DOHH2 (cell line): ENCODE data around the gene KCNQ1.

ENCODE experiments used
- H3F3A ChIP-seq: fragments of 200-600 bp; sonication (generic), shearing (Covaris generic); 2 replicates; pipeline ENCODE4 v1.6.0; 2016; ENCODE audit warnings: antibody characterized with exemption, mild to moderate bottlenecking; ENCODE audit not compliant: control insufficient read depth, insufficient read depth
- H3K27ac ChIP-seq: fragments of 200-600 bp; sonication (generic); 2 replicates; pipeline ENCODE4 v1.5.1; 2014; ENCODE audit warnings: low read depth, mild to moderate bottlenecking, low read length, moderate library complexity
- H3K27me3 ChIP-seq: fragments of 200-600 bp; sonication (generic); 2 replicates; pipeline ENCODE4 v1.6.1; 2014; ENCODE audit warnings: mild to moderate bottlenecking, low read length, mixed read lengths; ENCODE audit not compliant: control insufficient read depth
- H3K36me3 ChIP-seq: fragments of 200-600 bp; sonication (generic); 2 replicates; pipeline ENCODE4 v1.6.1; 2014; ENCODE audit warnings: mild to moderate bottlenecking, low read length, moderate library complexity, mixed read lengths; ENCODE audit not compliant: control insufficient read depth
- H3K4me1 ChIP-seq: fragments of 200-600 bp; sonication (generic); 2 replicates; pipeline ENCODE4 v1.6.1; 2014; ENCODE audit warnings: mild to moderate bottlenecking, low read length, mixed read lengths; ENCODE audit not compliant: control insufficient read depth
- H3K4me2 ChIP-seq: fragments of 200-600 bp; sonication (generic); 2 replicates; pipeline ENCODE4 v1.6.0; 2014; ENCODE audit warnings: mild to moderate bottlenecking, low read length, moderate library complexity
- H3K4me3 ChIP-seq: fragments of 200-600 bp; sonication (generic); 2 replicates; pipeline ENCODE4 v1.5.1; 2014; ENCODE audit warnings: mild to moderate bottlenecking, low read length, mixed read lengths
- H3K79me2 ChIP-seq: fragments of 200-600 bp; sonication (generic); 2 replicates; pipeline ENCODE4 v1.6.1; 2014; ENCODE audit warnings: mild to moderate bottlenecking, low read length, mixed read lengths; ENCODE audit not compliant: control insufficient read depth
- H3K9me2 ChIP-seq: fragments of 200-600 bp; sonication (generic); replicated peaks from 2 replicates; pipeline ENCODE4 v1.6.1; 2014; ENCODE audit warnings: mild to moderate bottlenecking, low read length, mixed read lengths; ENCODE audit not compliant: control insufficient read depth
- H3K9me3 ChIP-seq: fragments of 200-600 bp; sonication (generic); 2 replicates; pipeline ENCODE4 v1.6.1; 2014; ENCODE audit warnings: antibody characterized with exemption, low read length, mixed read lengths; ENCODE audit not compliant: control insufficient read depth, insufficient read depth
- H4K20me1 ChIP-seq: fragments of 200-600 bp; sonication (generic); 2 replicates; pipeline ENCODE4 v1.6.0; 2014; ENCODE audit warnings: low read depth, mild to moderate bottlenecking, antibody characterized with exemption, low read length, moderate library complexity; ENCODE audit not compliant: control insufficient read depth, insufficient read depth
- CTCF ChIP-seq: fragments of 200-600 bp; sonication (generic); IDR thresholded peaks from one replicate; pipeline ENCODE4 v1.5.1; 2014; ENCODE audit warnings: antibody characterized with exemption, mild to moderate bottlenecking, low read depth, low read length; ENCODE audit not compliant: poor library complexity, severe bottlenecking
- EZH2phosphoT487 ChIP-seq: fragments of 200-600 bp; sonication (generic); IDR thresholded peaks from 2 replicates; pipeline ENCODE4 v1.6.1; 2017; ENCODE audit warnings: borderline replicate concordance, mild to moderate bottlenecking, antibody characterized with exemption, low read length, moderate library complexity, mixed read lengths

The KCNQ1 gene

GRCh38 chr11:2462986-2463765 lies 18.4 kb downstream of the KCNQ1 start:
- Histone ChIP-seq H3F3A (no peaks in the 10 kb centered on the region), H4K20me1 (no peaks in the 10 kb centered on the region), H3K9me3 (no peaks in the 10 kb centered on the region), H3K36me3 (no peaks in the 10 kb centered on the region), H3K79me2 (no peaks in the 10 kb centered on the region), H3K9me2 (no peaks in the 10 kb centered on the region), H3K4me1 (no peaks in the 10 kb centered on the region), H3K27ac (no peak overlapping the region), H3K27me3 (no peaks in the 10 kb centered on the region), H3K4me2 (no peak overlapping the region), H3K4me3 (no peak overlapping the region)
- TF ChIP-seq CTCF (no peak), EZH2phosphoT487 (no peak)

GRCh38 chr11:2463766-2464277 lies 19.0 kb downstream of the KCNQ1 start:
- no peak overlapping the region for H3K4me3 ChIP-seq
- H3K9me2 ChIP-seq, result no peaks in the 10 kb centered on the region
- no peaks in the 10 kb centered on the region for H3K36me3 ChIP-seq
- no peaks in the 10 kb centered on the region for H4K20me1 ChIP-seq
- H3F3A ChIP-seq, result no peaks in the 10 kb centered on the region
- no peaks in the 10 kb centered on the region for H3K79me2 ChIP-seq
- H3K4me1 ChIP-seq, result no peaks in the 10 kb centered on the region
- no peaks in the 10 kb centered on the region for H3K27me3 ChIP-seq
- H3K4me2 ChIP-seq, result no peak overlapping the region
- no peak overlapping the region for H3K27ac ChIP-seq
- no peaks in the 10 kb centered on the region for H3K9me3 ChIP-seq
- no peak for TF ChIP-seq EZH2phosphoT487
- no peak for TF ChIP-seq CTCF

GRCh38 chr11:2464451-2465165 lies 19.8 kb downstream of the KCNQ1 start:
- Histone ChIP-seq H3K79me2 (no peaks in the 10 kb centered on the region), H3K36me3 (no peaks in the 10 kb centered on the region), H3K4me3 (no peak overlapping the region), H4K20me1 (no peaks in the 10 kb centered on the region), H3K4me1 (no peaks in the 10 kb centered on the region), H3K27ac (no peak overlapping the region), H3K27me3 (no peaks in the 10 kb centered on the region), H3K4me2 (no peak overlapping the region), H3K9me3 (no peaks in the 10 kb centered on the region), H3K9me2 (no peaks in the 10 kb centered on the region), H3F3A (no peaks in the 10 kb centered on the region)
- TF ChIP-seq CTCF (no peak), EZH2phosphoT487 (no peak)
